Smooth muscle cell (in vitro differentiated cells): ENCODE results near the gene HDHD5. TPM values are rescaled to one million over a fixed set of nuclear protein-coding genes. Genes with fewer than 3 reads are reported as not detected.

Source experiments
- DNase-seq: peaks from one replicate; lab custom pipeline; 2025; ENCODE audit not compliant: unreplicated experiment; lab: John Stamatoyannopoulos, UW
- H2AFZ ChIP-seq: fragments of 200-600 bp; sonication (generic); 2 replicates; pipeline ENCODE4 v1.6.0; 2016; ENCODE audit warnings: antibody characterized with exemption, low read depth, mild to moderate bottlenecking
- H3F3A ChIP-seq: fragments of 200-600 bp; sonication (generic); 2 replicates; pipeline ENCODE4 v1.6.0; 2017; ENCODE audit warnings: antibody characterized with exemption, low read depth
- H3K27ac ChIP-seq: fragments of 200-600 bp; sonication (generic); 2 replicates; pipeline ENCODE4 v1.5.1; 2016; ENCODE audit warnings: low read depth, mild to moderate bottlenecking
- H3K27me3 ChIP-seq: fragments of 200-600 bp; sonication (generic); 2 replicates; pipeline ENCODE4 v1.6.1; 2016; ENCODE audit warnings: low read depth, mild to moderate bottlenecking
- H3K36me3 ChIP-seq: fragments of 200-600 bp; sonication (generic); 2 replicates; pipeline ENCODE4 v1.5.1; 2016; ENCODE audit warnings: low read depth
- H3K4me1 ChIP-seq: fragments of 200-600 bp; sonication (generic); 2 replicates; pipeline ENCODE4 v1.5.1; 2016; ENCODE audit warnings: low read depth
- H3K4me2 ChIP-seq: fragments of 200-600 bp; sonication (generic); 2 replicates; pipeline ENCODE4 v1.6.0; 2016; ENCODE audit warnings: mild to moderate bottlenecking
- H3K4me3 ChIP-seq: fragments of 200-600 bp; sonication (generic); 2 replicates; pipeline ENCODE4 v1.5.1; 2016; ENCODE audit warnings: mild to moderate bottlenecking
- H3K79me2 ChIP-seq: fragments of 200-600 bp; sonication (generic); 2 replicates; pipeline ENCODE4 v1.6.0; 2016; ENCODE audit warnings: low read depth, mild to moderate bottlenecking
- H3K9ac ChIP-seq: fragments of 200-600 bp; sonication (generic); 2 replicates; pipeline ENCODE4 v1.6.0; 2016; ENCODE audit warnings: low read depth
- H3K9me3 ChIP-seq: fragments of 200-600 bp; sonication (generic); replicated peaks from 2 replicates; pipeline ENCODE4 v1.5.1; 2016; ENCODE audit warnings: low read depth
- H4K20me1 ChIP-seq: fragments of 200-600 bp; sonication (generic); 2 replicates; pipeline ENCODE4 v1.6.0; 2016; ENCODE audit warnings: low read depth
- WGBS: methylation state at CpG from one replicate; pipeline ENCODE4 v1.1.7; 2016; ENCODE audit warnings: low lambda C conversion rate; 5-methylcytosine and 5-hydroxymethylcytosine counted together
- polyA plus RNA-seq: library from polyadenylated mRNA; unstranded; fragments of >200 nt; fragmentation: Nextera tagmentation; extraction: Ambion mirVana; gene quantifications from 2 replicates; pipeline ENCODE4 v1.2.1, GENCODE V29; 2016
- total RNA-seq: library from RNA; depleted of rRNA; stranded (reverse); fragments of >200 nt; gene quantifications from 2 replicates; pipeline ENCODE4 v1.2.3, GENCODE V29; 2014
- TF ChIP-seq, protein P1 (sequence below): fragments of 200-600 bp; sonication (generic); IDR thresholded peaks from 2 replicates; pipeline ENCODE4 v1.5.1; 2017; ENCODE audit warnings: borderline replicate concordance, mild to moderate bottlenecking, antibody characterized with exemption; ENCODE audit not compliant: insufficient read depth, poor library complexity, severe bottlenecking

The HDHD5 gene
- total and polyA plus RNA-seq, 2 experiments from 2014 or later: 25.5 to 52.1 TPM

DNA sequence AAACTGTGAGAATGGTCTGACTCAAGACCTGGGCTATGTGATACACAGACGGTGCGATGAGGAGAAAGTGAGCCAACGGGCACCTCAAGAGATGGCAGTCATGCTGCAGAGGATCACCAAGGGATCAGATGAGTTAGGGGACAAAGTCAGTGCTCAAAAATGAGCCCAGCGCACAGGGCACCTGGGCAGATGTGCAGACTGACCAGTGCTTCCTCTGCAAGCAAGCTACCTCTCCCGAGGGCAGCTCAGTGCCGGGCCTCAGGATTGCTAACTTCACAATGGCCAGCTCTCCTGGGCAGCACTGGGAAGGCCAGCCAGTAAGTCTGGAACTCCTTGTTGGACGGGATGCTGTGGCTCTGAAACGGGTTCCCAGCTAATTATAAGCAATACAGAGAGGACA lies 15.3 kb downstream of the HDHD5 start:
- Histone ChIP-seq H3K9ac (no peak overlapping the region), H4K20me1 (peaks cover 38% of the 10 kb centered on the region), H3K27me3 (no peaks in the 10 kb centered on the region), H3K4me1 (no peaks in the 10 kb centered on the region), H3F3A (no peaks in the 10 kb centered on the region), H3K27ac (no peak overlapping the region), H3K9me3 (no peaks in the 10 kb centered on the region), H3K79me2 (no peaks in the 10 kb centered on the region), H3K4me3 (no peak overlapping the region), H3K36me3 (no peaks in the 10 kb centered on the region), H2AFZ (no peak overlapping the region), H3K4me2 (no peak overlapping the region)
- 93% methylated on average over 8 of the region's 8 CpGs for WGBS
- no peak for DNase-seq
- TF ChIP-seq, protein P1, sequence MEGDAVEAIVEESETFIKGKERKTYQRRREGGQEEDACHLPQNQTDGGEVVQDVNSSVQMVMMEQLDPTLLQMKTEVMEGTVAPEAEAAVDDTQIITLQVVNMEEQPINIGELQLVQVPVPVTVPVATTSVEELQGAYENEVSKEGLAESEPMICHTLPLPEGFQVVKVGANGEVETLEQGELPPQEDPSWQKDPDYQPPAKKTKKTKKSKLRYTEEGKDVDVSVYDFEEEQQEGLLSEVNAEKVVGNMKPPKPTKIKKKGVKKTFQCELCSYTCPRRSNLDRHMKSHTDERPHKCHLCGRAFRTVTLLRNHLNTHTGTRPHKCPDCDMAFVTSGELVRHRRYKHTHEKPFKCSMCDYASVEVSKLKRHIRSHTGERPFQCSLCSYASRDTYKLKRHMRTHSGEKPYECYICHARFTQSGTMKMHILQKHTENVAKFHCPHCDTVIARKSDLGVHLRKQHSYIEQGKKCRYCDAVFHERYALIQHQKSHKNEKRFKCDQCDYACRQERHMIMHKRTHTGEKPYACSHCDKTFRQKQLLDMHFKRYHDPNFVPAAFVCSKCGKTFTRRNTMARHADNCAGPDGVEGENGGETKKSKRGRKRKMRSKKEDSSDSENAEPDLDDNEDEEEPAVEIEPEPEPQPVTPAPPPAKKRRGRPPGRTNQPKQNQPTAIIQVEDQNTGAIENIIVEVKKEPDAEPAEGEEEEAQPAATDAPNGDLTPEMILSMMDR: no peak

DNA sequence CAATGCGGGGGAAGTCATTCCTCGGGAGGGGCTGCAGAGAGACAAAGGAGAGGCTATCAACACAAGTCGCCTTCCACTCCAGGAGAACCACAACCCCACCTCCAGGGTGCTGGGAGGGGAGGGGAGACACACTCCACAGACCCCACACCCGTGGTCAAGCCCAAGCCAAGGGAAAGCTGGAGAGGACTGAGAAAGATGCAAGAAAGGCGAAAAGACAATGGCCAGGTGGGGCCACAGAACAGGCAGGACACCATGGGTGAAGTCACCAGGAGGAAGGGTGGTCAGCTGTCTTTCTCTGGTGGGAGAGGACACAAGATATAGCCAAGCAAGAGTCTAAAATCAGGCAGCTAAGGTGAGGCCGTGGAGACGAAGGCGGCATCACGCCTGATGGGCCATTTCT lies 16.0 kb downstream of the HDHD5 start:
- peaks cover 30% of the 10 kb centered on the region for H4K20me1 ChIP-seq
- 94% methylated on average over 9 of the region's 9 CpGs for WGBS
- H3K36me3 ChIP-seq: no peaks in the 10 kb centered on the region
- no peak for DNase-seq
- H3K9me3 ChIP-seq: no peaks in the 10 kb centered on the region
- no peak overlapping the region for H3K9ac ChIP-seq
- no peaks in the 10 kb centered on the region for H3K27me3 ChIP-seq
- H3K79me2 ChIP-seq: no peaks in the 10 kb centered on the region
- no peak overlapping the region for H2AFZ ChIP-seq
- no peaks in the 10 kb centered on the region for H3F3A ChIP-seq
- H3K4me1 ChIP-seq: no peaks in the 10 kb centered on the region
- H3K4me3 ChIP-seq: no peak overlapping the region
- TF ChIP-seq, protein P1: no peak
- no peak overlapping the region for H3K27ac ChIP-seq
- no peak overlapping the region for H3K4me2 ChIP-seq

DNA sequence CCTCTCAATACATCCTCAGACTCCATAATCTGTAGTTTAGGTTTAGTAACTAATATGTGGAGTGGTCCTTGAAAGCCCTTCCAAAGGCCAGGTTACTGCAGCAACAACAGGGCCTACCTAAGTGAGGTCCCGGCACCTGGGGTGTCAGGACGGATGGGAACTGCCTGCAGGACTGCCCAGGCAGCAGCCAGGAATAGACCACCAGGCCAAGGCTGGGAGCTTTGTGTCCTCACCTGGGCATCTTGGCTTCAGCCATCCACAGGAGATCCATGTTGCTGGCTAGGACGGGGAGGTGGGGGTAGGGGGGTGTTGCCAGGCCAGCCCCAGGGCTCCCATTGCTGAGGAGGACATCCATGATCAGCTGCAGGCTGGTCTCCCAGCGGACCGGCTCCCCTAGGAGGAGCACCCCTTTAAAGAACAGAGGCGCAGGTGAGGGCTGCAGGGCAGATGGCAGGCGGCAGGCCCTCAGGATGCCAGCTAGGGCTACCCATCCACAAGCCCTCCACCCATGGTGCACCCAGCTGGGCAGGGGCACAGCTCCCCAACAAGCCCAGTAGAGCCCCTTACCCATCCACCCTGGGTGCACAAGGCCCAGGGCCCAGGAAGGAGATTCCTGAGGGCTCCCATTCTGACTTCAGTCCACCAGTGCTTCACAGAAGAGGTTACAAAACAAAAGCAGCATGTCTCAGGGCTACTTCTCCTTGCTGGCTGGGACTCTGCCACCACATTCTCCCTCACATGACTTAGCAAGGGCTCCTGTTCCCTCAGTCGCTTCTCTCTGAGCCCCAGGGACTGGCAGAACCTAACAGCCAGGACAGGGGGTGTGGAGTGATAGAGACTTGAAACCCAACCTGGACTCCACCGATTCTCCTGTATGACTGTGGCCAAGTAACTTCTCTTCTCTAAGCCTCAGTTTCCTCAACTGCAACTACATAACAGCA lies 18.0 kb downstream of the HDHD5 start:
- WGBS: 97% methylated on average over 7 of the region's 9 CpGs
- no peak overlapping the region for H3K4me3 ChIP-seq
- no peak overlapping the region for H3K9ac ChIP-seq

More for the DNA sequence above, 18.0 kb downstream of the HDHD5 start:
- TF ChIP-seq, protein P1: no peak
- no peaks in the 10 kb centered on the region for H3K9me3 ChIP-seq
- H3K36me3 ChIP-seq: no peaks in the 10 kb centered on the region
- no peak for DNase-seq
- no peaks in the 10 kb centered on the region for H3F3A ChIP-seq
- no peak overlapping the region for H3K4me2 ChIP-seq
- no peaks in the 10 kb centered on the region for H3K79me2 ChIP-seq
- peaks cover 25% of the 10 kb centered on the region for H4K20me1 ChIP-seq
- H3K4me1 ChIP-seq: no peaks in the 10 kb centered on the region
- no peaks in the 10 kb centered on the region for H3K27me3 ChIP-seq
- no peak overlapping the region for H2AFZ ChIP-seq
- H3K27ac ChIP-seq: no peak overlapping the region
